MM.1S (cell line): ENCODE results near the gene RSRC1.

ENCODE experiments used
- EZH2 ChIP-seq: fragments of 300-600 bp; sonication (generic); optimal IDR thresholded peaks from 2 replicates; pipeline ENCODE3; 2017; ENCODE audit warnings: low read depth, mild to moderate bottlenecking, antibody characterized with exemption, low read length, mixed read lengths
- EZH2phosphoT487 ChIP-seq: fragments of 300-600 bp; sonication (generic); IDR thresholded peaks from 2 replicates; pipeline ENCODE4 v1.6.1; 2018; ENCODE audit warnings: antibody characterized with exemption, low read length
- TF ChIP-seq, protein P1 (sequence below): fragments of 300-600 bp; sonication (generic); IDR thresholded peaks from 2 replicates; pipeline ENCODE4 v1.5.1; 2016; ENCODE audit warnings: antibody characterized with exemption, low read length, mixed read lengths

DNA sequence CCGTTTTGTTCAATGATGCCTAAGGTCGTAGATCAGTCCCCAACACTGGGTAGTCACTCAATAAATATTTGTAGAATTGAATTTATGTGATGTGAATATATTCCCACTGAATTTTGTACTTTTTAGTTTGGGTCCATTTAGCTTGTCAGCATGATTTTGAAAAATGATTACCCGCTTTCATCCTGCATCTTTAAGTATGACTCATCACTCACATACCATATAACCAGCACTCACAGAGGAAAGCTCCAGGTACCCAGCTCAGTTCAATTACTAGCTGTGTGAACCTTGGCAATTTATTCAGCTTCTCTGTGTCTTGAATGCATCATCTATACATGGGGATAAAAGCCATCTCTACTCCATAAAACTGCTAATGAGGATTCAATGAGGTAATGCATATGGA is 458.9 kb downstream of the RSRC1 start:
- TF ChIP-seq, protein P1, sequence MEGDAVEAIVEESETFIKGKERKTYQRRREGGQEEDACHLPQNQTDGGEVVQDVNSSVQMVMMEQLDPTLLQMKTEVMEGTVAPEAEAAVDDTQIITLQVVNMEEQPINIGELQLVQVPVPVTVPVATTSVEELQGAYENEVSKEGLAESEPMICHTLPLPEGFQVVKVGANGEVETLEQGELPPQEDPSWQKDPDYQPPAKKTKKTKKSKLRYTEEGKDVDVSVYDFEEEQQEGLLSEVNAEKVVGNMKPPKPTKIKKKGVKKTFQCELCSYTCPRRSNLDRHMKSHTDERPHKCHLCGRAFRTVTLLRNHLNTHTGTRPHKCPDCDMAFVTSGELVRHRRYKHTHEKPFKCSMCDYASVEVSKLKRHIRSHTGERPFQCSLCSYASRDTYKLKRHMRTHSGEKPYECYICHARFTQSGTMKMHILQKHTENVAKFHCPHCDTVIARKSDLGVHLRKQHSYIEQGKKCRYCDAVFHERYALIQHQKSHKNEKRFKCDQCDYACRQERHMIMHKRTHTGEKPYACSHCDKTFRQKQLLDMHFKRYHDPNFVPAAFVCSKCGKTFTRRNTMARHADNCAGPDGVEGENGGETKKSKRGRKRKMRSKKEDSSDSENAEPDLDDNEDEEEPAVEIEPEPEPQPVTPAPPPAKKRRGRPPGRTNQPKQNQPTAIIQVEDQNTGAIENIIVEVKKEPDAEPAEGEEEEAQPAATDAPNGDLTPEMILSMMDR, result no peak
- TF ChIP-seq EZH2phosphoT487, result no peak
- TF ChIP-seq EZH2, result no peak
